PC-9 (cell line): ENCODE results near the gene BTK. TPM values are rescaled to one million over a fixed set of nuclear protein-coding genes. Genes with fewer than 3 reads are reported as not detected.

Source experiments
- BruUV-seq: library from RNA; stranded (reverse); fragments of 400-500 nt; replicated peaks from 2 replicates; lab custom pipeline; 2021; lab: Mats Ljungman, UMichigan
- CTCF ChIA-PET: fragments of 300-600 bp; sonication (Branson Sonifier 250); formaldehyde crosslinking; loops from one replicate; lab custom pipeline; 2022; ENCODE audit warnings: antibody characterized with exemption; lab: Charles Lee
- POLR2A ChIA-PET: fragments of 300-600 bp; sonication (Branson Sonifier 250); formaldehyde crosslinking; loops from one replicate; lab custom pipeline; 2022; ENCODE audit warnings: antibody characterized with exemption; ENCODE audit not compliant: unreplicated experiment; lab: Charles Lee
- DNase-seq, 2 experiments: peaks; one replicate each; pipeline versions ENCODE4 v3.0.0 to v3.0.0-alpha.2; 2015 to 2022; ENCODE audit warnings: mixed read lengths in 1 of 2
- H2AFZ ChIP-seq: fragments of 200-600 bp; sonication (generic); 2 replicates; pipeline ENCODE4 v1.8.1; 2017; ENCODE audit warnings: antibody characterized with exemption
- H3F3A ChIP-seq: fragments of 200-600 bp; sonication (generic); 2 replicates; pipeline ENCODE4 v1.8.1; 2017; ENCODE audit warnings: antibody characterized with exemption, mild to moderate bottlenecking, low read depth; ENCODE audit not compliant: insufficient read depth
- H3K27ac ChIP-seq: fragments of 200-600 bp; sonication (generic); 2 replicates; pipeline ENCODE4 v1.6.1; 2016; ENCODE audit warnings: mixed run types
- H3K27me3 ChIP-seq: fragments of 200-600 bp; sonication (generic); 2 replicates; pipeline ENCODE4 v1.6.1; 2016; ENCODE audit warnings: low read depth, mixed run types; ENCODE audit not compliant: insufficient read depth
- H3K36me3 ChIP-seq: fragments of 200-600 bp; sonication (generic); 2 replicates; pipeline ENCODE4 v1.6.1; 2016; ENCODE audit warnings: low read depth, mixed run types
- H3K4me1 ChIP-seq: fragments of 200-600 bp; sonication (generic); replicated peaks from 2 replicates; pipeline ENCODE4 v1.6.1; 2016; ENCODE audit warnings: mixed run types; ENCODE audit not compliant: insufficient read depth
- H3K4me2 ChIP-seq: fragments of 200-600 bp; sonication (generic); 2 replicates; pipeline ENCODE4 v1.6.1; 2017; ENCODE audit warnings: mixed run types
- H3K4me3 ChIP-seq: fragments of 200-600 bp; sonication (generic); 2 replicates; pipeline ENCODE4 v1.6.1; 2016; ENCODE audit warnings: mixed run types
- H3K79me2 ChIP-seq: fragments of 200-600 bp; sonication (generic); 2 replicates; pipeline ENCODE4 v1.6.1; 2017; ENCODE audit warnings: low read depth, mixed run types
- H3K9me2 ChIP-seq: fragments of 200-600 bp; sonication (generic); 2 replicates; pipeline ENCODE4 v1.8.1; 2017; ENCODE audit warnings: mild to moderate bottlenecking; ENCODE audit not compliant: insufficient read depth
- H3K9me3 ChIP-seq: fragments of 200-600 bp; sonication (generic); 2 replicates; pipeline ENCODE4 v1.8.1; 2016; ENCODE audit warnings: low read depth; ENCODE audit not compliant: insufficient read depth
- H4K20me1 ChIP-seq: fragments of 200-600 bp; sonication (generic); 2 replicates; pipeline ENCODE4 v1.8.1; 2017; ENCODE audit not compliant: insufficient read depth
- EZH2 ChIP-seq: fragments of 200-600 bp; sonication (generic); IDR thresholded peaks from 2 replicates; pipeline ENCODE4 v1.8.0; 2017; ENCODE audit warnings: antibody characterized with exemption, low read depth
- intact Hi-C: fragments of 100-400 bp; cut with micrococcal nuclease; formaldehyde crosslinking; loops from one replicate; pipeline ENCODE4 v1.10.0; 2022; ENCODE audit not compliant: unreplicated experiment
- total RNA-seq: library from RNA; stranded (reverse); gene quantifications from 2 replicates; pipeline ENCODE4 v1.2.3, GENCODE V29; 2021
- TF ChIP-seq, protein P1 (sequence below): fragments of 200-600 bp; sonication (generic); conservative IDR thresholded peaks from 2 replicates; pipeline ENCODE4 v1.6.1; 2017; ENCODE audit warnings: mixed run types, antibody characterized with exemption, mild to moderate bottlenecking, moderate library complexity

The BTK gene
- total RNA-seq, 1 experiment from 2014 or later = not detected

- POLR2A ChIA-PET = no interaction called here
- BruUV-seq = no TSS peak
- H3K79me2 ChIP-seq = no peaks in the 10 kb centered on the region
Measured at GRCh38 chrX:101362116-101362515, 23.9 kb downstream of the BTK start.

DNA sequence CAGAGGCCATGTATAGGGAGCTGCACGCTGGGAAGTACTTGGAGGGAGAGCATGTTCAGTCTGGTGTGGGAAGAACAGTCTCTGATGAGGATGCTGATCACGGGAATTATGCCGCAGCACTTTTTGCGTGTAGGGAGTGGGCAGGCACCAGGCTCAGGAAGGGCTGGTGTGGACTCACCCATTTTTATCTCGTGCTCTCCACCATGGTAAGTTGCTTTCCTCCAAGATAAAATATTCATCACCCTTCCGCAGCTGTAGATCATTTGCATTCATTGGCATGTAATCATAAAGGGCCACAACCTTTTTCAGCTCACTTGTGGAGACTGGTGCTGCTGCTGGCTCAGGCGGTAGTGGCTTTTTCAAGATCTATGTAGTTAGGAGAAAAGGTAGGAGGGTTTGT, 25.6 kb downstream of the BTK start:
- Histone ChIP-seq H3K27ac (no peak overlapping the region), H4K20me1 (no peaks in the 10 kb centered on the region), H3F3A (no peaks in the 10 kb centered on the region), H3K4me1 (no peaks in the 10 kb centered on the region), H3K9me2 (no peaks in the 10 kb centered on the region), H3K9me3 (no peaks in the 10 kb centered on the region), H3K27me3 (no peaks in the 10 kb centered on the region), H2AFZ (no peak overlapping the region), H3K4me2 (no peak overlapping the region), H3K4me3 (no peak overlapping the region), H3K36me3 (no peaks in the 10 kb centered on the region), H3K79me2 (no peaks in the 10 kb centered on the region)
- no TSS peak for BruUV-seq
- POLR2A ChIA-PET = no interaction called here
- intact Hi-C loops = no loop called here
- TF ChIP-seq, protein P1, sequence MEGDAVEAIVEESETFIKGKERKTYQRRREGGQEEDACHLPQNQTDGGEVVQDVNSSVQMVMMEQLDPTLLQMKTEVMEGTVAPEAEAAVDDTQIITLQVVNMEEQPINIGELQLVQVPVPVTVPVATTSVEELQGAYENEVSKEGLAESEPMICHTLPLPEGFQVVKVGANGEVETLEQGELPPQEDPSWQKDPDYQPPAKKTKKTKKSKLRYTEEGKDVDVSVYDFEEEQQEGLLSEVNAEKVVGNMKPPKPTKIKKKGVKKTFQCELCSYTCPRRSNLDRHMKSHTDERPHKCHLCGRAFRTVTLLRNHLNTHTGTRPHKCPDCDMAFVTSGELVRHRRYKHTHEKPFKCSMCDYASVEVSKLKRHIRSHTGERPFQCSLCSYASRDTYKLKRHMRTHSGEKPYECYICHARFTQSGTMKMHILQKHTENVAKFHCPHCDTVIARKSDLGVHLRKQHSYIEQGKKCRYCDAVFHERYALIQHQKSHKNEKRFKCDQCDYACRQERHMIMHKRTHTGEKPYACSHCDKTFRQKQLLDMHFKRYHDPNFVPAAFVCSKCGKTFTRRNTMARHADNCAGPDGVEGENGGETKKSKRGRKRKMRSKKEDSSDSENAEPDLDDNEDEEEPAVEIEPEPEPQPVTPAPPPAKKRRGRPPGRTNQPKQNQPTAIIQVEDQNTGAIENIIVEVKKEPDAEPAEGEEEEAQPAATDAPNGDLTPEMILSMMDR = no peak
- no peak for TF ChIP-seq EZH2
- CTCF ChIA-PET = no interaction called here
- DNase-seq = no peak

More at GRCh38 chrX:101362116-101362515, 23.9 kb downstream of the BTK start:
- Histone ChIP-seq H3K9me2 (no peaks in the 10 kb centered on the region), H3K4me2 (no peak overlapping the region), H3K9me3 (no peaks in the 10 kb centered on the region), H3K27ac (no peak overlapping the region), H3K4me1 (no peaks in the 10 kb centered on the region), H3K36me3 (no peaks in the 10 kb centered on the region), H4K20me1 (no peaks in the 10 kb centered on the region), H3K27me3 (no peaks in the 10 kb centered on the region), H2AFZ (no peak overlapping the region), H3K4me3 (no peak overlapping the region), H3F3A (no peaks in the 10 kb centered on the region)
- intact Hi-C loops = no loop called here
- no peak for DNase-seq
- TF ChIP-seq, protein P1 = no peak
- TF ChIP-seq EZH2 = no peak
- CTCF ChIA-PET = no interaction called here

DNA sequence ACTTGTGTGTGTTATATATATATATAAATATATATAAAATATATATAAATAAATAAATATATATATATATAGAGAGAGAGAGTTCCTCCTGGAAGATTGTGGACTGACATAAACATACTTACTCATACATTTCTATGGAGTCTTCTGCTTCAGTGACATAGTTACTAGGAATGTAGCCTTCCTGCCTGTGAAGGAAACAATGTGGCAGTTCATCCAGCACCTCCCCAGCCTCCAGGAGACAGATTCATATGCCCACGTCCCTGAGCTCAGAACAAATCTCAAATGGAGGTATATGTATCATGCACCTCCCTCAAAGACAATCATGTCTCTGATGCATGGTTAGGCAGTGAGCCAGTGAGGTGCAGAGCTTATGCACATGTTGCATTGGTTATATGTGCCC, 26.0 kb downstream of the BTK start:
- Histone ChIP-seq H3K36me3 (no peaks in the 10 kb centered on the region), H3K9me3 (no peaks in the 10 kb centered on the region), H3K27me3 (no peaks in the 10 kb centered on the region), H2AFZ (no peak overlapping the region), H3K79me2 (no peaks in the 10 kb centered on the region), H3K9me2 (no peaks in the 10 kb centered on the region), H4K20me1 (no peaks in the 10 kb centered on the region), H3F3A (no peaks in the 10 kb centered on the region), H3K4me2 (no peak overlapping the region), H3K4me3 (no peak overlapping the region), H3K27ac (no peak overlapping the region), H3K4me1 (no peaks in the 10 kb centered on the region)
- ChIA-PET POLR2A (no interaction called here), CTCF (no interaction called here)
- no TSS peak for BruUV-seq
- TF ChIP-seq, protein P1 = no peak
- TF ChIP-seq EZH2 = no peak
- intact Hi-C loops = no loop called here
- no peak for DNase-seq
